Neural progenitor cell (in vitro differentiated cells): ENCODE measurements around the gene DTD2. TPM values are rescaled to one million over a fixed set of nuclear protein-coding genes. Genes with fewer than 3 reads are reported as not detected.

Experiments used
- DNase-seq: peaks from one replicate; pipeline ENCODE4 v3.0.0-alpha.2; 2016; ENCODE audit warnings: low spot score
- H2AFZ ChIP-seq: fragments of 200-600 bp; sonication (generic); replicated peaks from 2 replicates; pipeline ENCODE4 v1.6.1; 2016; ENCODE audit warnings: antibody characterized with exemption
- H3F3A ChIP-seq: fragments of 200-600 bp; sonication (generic); 2 replicates; pipeline ENCODE4 v1.6.1; 2016; ENCODE audit warnings: antibody characterized with exemption, low read depth
- H3K27ac ChIP-seq: fragments of 200-600 bp; sonication (generic); 2 replicates; pipeline ENCODE4 v1.5.1; 2016; ENCODE audit warnings: mild to moderate bottlenecking
- H3K27me3 ChIP-seq: fragments of 200-600 bp; sonication (generic); 2 replicates; pipeline ENCODE4 v1.6.1; 2016; ENCODE audit warnings: mild to moderate bottlenecking, moderate library complexity
- H3K36me3 ChIP-seq: fragments of 200-600 bp; sonication (generic); 2 replicates; pipeline ENCODE4 v1.5.1; 2016
- H3K4me1 ChIP-seq: fragments of 200-600 bp; sonication (generic); 2 replicates; pipeline ENCODE4 v1.6.1; 2016; ENCODE audit warnings: mixed run types
- H3K4me2 ChIP-seq: fragments of 200-600 bp; sonication (generic); 2 replicates; pipeline ENCODE4 v1.6.1; 2016
- H3K4me3 ChIP-seq: fragments of 200-600 bp; sonication (generic); 2 replicates; pipeline ENCODE4 v1.5.1; 2016
- H3K79me2 ChIP-seq: fragments of 200-600 bp; sonication (generic); 2 replicates; pipeline ENCODE4 v1.6.1; 2016; ENCODE audit warnings: low read depth
- H3K9ac ChIP-seq: fragments of 200-600 bp; sonication (generic); 2 replicates; pipeline ENCODE4 v1.6.1; 2016
- H3K9me3 ChIP-seq: fragments of 200-600 bp; sonication (generic); 2 replicates; pipeline ENCODE4 v1.5.1; 2016; ENCODE audit warnings: low read depth
- H4K20me1 ChIP-seq: fragments of 200-600 bp; sonication (generic); 2 replicates; pipeline ENCODE4 v1.6.1; 2016; ENCODE audit warnings: low read depth
- H3K27ac Mint-ChIP-seq: 3 replicates; pipeline ENCODE4 v1.8.0; 2021; ENCODE audit warnings: mixed read lengths
- H3K27me3 Mint-ChIP-seq: 2 replicates; pipeline ENCODE4 v1.8.0; 2022; ENCODE audit warnings: low read depth, mild to moderate bottlenecking, inconsistent platforms, moderate library complexity, mixed read lengths; ENCODE audit not compliant: insufficient read depth
- H3K36me3 Mint-ChIP-seq: 3 replicates; pipeline ENCODE4 v1.8.0; 2021; ENCODE audit warnings: mixed read lengths
- H3K4me1 Mint-ChIP-seq: 3 replicates; pipeline ENCODE4 v1.8.0; 2021; ENCODE audit warnings: mixed read lengths
- H3K4me3 Mint-ChIP-seq: 3 replicates; pipeline ENCODE4 v1.8.0; 2021; ENCODE audit warnings: mild to moderate bottlenecking, moderate library complexity, mixed read lengths
- H3K9me3 Mint-ChIP-seq: 3 replicates; pipeline ENCODE4 v1.8.0; 2020; ENCODE audit warnings: mixed read lengths
- EZH2 ChIP-seq: fragments of 200-600 bp; sonication (generic); IDR thresholded peaks from 2 replicates; pipeline ENCODE4 v1.6.1; 2017; ENCODE audit warnings: antibody characterized with exemption, mild to moderate bottlenecking, moderate library complexity
- EZH2phosphoT487 ChIP-seq: fragments of 200-600 bp; sonication (generic); IDR thresholded peaks from 2 replicates; pipeline ENCODE4 v1.6.1; 2017; ENCODE audit warnings: antibody characterized with exemption
- total RNA-seq: library from RNA; depleted of rRNA; stranded (reverse); fragments of >200 nt; gene quantifications from 2 replicates; pipeline ENCODE4 v1.2.3, GENCODE V29; 2015; ENCODE audit warnings: low replicate concordance
- TF ChIP-seq, protein P1 (sequence below): fragments of 200-600 bp; sonication (generic); IDR thresholded peaks from 2 replicates; pipeline ENCODE4 v1.5.1; 2017; ENCODE audit warnings: antibody characterized with exemption, mild to moderate bottlenecking

Gene DTD2
- total RNA-seq, 1 donor from 2014 or later = 11.9 TPM

DNA sequence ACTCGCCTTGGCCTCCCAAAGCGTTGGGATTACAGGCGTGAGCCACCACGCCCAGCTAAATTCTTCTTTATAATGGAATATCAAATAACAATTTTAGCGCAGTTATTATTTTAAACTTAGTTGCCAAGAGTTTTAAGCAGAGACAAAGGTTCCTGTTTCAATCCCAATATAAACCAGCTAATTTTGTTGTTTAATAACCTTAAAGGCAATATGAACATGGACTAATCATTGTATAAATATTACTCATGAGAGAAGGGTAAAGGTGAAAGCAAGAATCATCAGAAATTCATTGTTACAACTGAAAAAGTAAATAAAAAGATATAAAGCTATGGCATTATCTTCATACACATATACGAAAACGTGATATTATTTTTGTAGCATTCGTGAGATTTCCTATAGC lies 8.2 kb downstream of the DTD2 start:
- H3K4me1 ChIP-seq = no peaks in the 10 kb centered on the region
- H3K4me2 ChIP-seq = no peak overlapping the region
- H3K4me3 Mint-ChIP-seq = no peak overlapping the region

DNA sequence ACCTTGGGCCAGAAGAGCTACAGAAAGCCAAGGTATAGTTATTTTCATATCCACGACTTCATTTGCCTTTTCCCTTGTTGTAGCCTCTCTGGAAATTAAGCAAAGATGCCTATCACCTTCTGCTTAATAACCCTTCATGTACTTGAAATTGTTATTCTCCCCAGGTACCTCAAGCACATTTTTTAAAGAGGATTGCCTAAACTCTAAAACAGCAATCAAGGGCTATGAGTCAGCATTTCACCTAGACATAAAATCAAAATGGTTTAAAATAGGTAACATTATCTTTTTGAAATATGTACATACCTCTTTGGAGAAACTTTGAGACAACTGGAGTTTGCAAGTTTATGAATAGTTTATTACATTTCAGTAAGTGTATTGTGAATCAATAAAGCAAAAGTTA lies 11.6 kb downstream of the DTD2 start:
- peaks cover 9% of the 10 kb centered on the region for H3K36me3 Mint-ChIP-seq
- no peak for TF ChIP-seq EZH2
- no peak for TF ChIP-seq EZH2phosphoT487
- TF ChIP-seq, protein P1, sequence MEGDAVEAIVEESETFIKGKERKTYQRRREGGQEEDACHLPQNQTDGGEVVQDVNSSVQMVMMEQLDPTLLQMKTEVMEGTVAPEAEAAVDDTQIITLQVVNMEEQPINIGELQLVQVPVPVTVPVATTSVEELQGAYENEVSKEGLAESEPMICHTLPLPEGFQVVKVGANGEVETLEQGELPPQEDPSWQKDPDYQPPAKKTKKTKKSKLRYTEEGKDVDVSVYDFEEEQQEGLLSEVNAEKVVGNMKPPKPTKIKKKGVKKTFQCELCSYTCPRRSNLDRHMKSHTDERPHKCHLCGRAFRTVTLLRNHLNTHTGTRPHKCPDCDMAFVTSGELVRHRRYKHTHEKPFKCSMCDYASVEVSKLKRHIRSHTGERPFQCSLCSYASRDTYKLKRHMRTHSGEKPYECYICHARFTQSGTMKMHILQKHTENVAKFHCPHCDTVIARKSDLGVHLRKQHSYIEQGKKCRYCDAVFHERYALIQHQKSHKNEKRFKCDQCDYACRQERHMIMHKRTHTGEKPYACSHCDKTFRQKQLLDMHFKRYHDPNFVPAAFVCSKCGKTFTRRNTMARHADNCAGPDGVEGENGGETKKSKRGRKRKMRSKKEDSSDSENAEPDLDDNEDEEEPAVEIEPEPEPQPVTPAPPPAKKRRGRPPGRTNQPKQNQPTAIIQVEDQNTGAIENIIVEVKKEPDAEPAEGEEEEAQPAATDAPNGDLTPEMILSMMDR = no peak
- Histone ChIP-seq H3K79me2 (no peaks in the 10 kb centered on the region), H4K20me1 (no peaks in the 10 kb centered on the region), H3K9me3 (no peaks in the 10 kb centered on the region), H3K9ac (no peak overlapping the region), H3K27me3 (no peaks in the 10 kb centered on the region), H3K4me1 (no peaks in the 10 kb centered on the region), H2AFZ (no peak overlapping the region), H3F3A (no peaks in the 10 kb centered on the region), H3K4me3 (no peak overlapping the region), H3K4me2 (no peak overlapping the region), H3K36me3 (no peaks in the 10 kb centered on the region), H3K27ac (no peak overlapping the region)
- H3K27me3 Mint-ChIP-seq = no peaks in the 10 kb centered on the region
- no peak for DNase-seq
- no peaks in the 10 kb centered on the region for H3K9me3 Mint-ChIP-seq
- H3K27ac Mint-ChIP-seq = no peak overlapping the region
- H3K4me3 Mint-ChIP-seq = no peak overlapping the region
- no peaks in the 10 kb centered on the region for H3K4me1 Mint-ChIP-seq

More for the DNA sequence above, 8.2 kb downstream of the DTD2 start:
- Histone ChIP-seq H2AFZ (no peak overlapping the region), H3K79me2 (no peaks in the 10 kb centered on the region), H3K36me3 (no peaks in the 10 kb centered on the region), H3K4me3 (no peak overlapping the region), H4K20me1 (no peaks in the 10 kb centered on the region), H3K27ac (no peak overlapping the region), H3K9ac (no peak overlapping the region), H3K27me3 (no peaks in the 10 kb centered on the region), H3F3A (no peaks in the 10 kb centered on the region), H3K9me3 (no peaks in the 10 kb centered on the region)
- TF ChIP-seq EZH2 = no peak
- TF ChIP-seq, protein P1 = no peak
- no peak for TF ChIP-seq EZH2phosphoT487
- Mint-ChIP-seq H3K27me3 (no peaks in the 10 kb centered on the region), H3K27ac (no peak overlapping the region), H3K4me1 (peaks cover 3% of the 10 kb centered on the region), H3K36me3 (peaks cover 14% of the 10 kb centered on the region), H3K9me3 (no peaks in the 10 kb centered on the region)
- no peak for DNase-seq

DNA sequence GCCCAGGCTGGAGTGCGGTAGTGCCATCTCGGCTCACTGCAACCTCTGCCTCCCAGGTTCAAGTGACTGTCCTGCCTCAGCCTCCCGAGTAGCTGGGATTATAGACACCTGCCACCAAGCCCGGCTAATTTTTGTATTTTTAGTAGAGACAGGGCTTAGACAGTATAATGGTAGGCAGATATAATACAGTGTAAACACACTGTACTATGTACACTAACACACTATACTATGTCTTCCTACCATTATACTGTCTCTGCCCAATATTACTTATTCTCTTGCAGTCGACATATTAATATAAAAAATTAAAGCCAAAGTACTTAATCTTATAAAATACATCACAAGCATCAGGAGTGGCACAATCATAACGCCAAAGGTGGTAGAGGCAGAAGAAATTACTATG lies 15.0 kb downstream of the DTD2 start:
- no peak for DNase-seq
- Mint-ChIP-seq H3K9me3 (peaks cover 8% of the 10 kb centered on the region), H3K27ac (no peak overlapping the region), H3K36me3 (peaks cover 14% of the 10 kb centered on the region), H3K4me3 (no peak overlapping the region), H3K27me3 (no peaks in the 10 kb centered on the region), H3K4me1 (peaks cover 10% of the 10 kb centered on the region)
- no peak overlapping the region for H3K4me2 ChIP-seq
- H3K9ac ChIP-seq = no peak overlapping the region
- no peak overlapping the region for H2AFZ ChIP-seq
- no peaks in the 10 kb centered on the region for H4K20me1 ChIP-seq
- H3K4me3 ChIP-seq = no peak overlapping the region
- H3F3A ChIP-seq = no peaks in the 10 kb centered on the region
- no peaks in the 10 kb centered on the region for H3K36me3 ChIP-seq
- H3K9me3 ChIP-seq = no peaks in the 10 kb centered on the region
- no peaks in the 10 kb centered on the region for H3K4me1 ChIP-seq
- H3K27ac ChIP-seq = no peak overlapping the region
- H3K79me2 ChIP-seq = no peaks in the 10 kb centered on the region
- TF ChIP-seq EZH2 (no peak), EZH2phosphoT487 (no peak)
- TF ChIP-seq, protein P1 = no peak
- no peaks in the 10 kb centered on the region for H3K27me3 ChIP-seq
